Measurements from ENCODE around the gene UBE2I. TPM values are rescaled to one million over a fixed set of nuclear protein-coding genes. Genes with fewer than 3 reads are reported as not detected.

The UBE2I gene
- total RNA-seq, 1 experiment from 2014 or later = 290 TPM

DNA sequence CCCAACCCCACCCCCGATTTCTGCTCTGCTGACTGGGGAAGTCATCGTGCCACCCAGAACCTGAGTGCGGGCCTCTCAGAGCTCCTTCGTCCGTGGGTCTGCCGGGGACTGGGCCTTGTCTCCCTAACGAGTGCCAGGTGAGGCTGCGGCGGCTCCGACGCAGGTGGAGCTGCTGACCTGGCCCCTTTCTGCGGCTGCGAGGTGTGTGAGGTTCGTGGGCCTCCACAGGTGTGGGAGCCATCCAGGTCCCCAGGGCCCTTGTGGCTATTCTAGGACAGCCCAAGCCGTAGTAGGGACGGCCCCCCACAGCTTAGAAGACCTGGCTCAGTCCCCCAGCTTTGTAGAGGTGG is 3.0 kb downstream of the UBE2I start:
- H2AFZ ChIP-seq (ENCODE audit: low read length) = no peak overlapping the region
- no peak overlapping the region for H3T11ph ChIP-seq (ENCODE audit: low read length)
- peak overlapping the region in 2 of 3 experiments; percentile 40 to 85; a peak in 1 of 7 replicates for H3K27ac Mint-ChIP-seq
- peaks cover 4 to 6% of the 10 kb centered on the region in 2 experiments for H3K9me3 Mint-ChIP-seq
- no peak overlapping the region for H3K27ac ChIP-seq (ENCODE audit: insufficient read length, low read depth, low read length)
- H2BK5ac ChIP-seq (ENCODE audit: insufficient read length, low read length) = no peak overlapping the region
- TF ChIP-seq, protein P1, sequence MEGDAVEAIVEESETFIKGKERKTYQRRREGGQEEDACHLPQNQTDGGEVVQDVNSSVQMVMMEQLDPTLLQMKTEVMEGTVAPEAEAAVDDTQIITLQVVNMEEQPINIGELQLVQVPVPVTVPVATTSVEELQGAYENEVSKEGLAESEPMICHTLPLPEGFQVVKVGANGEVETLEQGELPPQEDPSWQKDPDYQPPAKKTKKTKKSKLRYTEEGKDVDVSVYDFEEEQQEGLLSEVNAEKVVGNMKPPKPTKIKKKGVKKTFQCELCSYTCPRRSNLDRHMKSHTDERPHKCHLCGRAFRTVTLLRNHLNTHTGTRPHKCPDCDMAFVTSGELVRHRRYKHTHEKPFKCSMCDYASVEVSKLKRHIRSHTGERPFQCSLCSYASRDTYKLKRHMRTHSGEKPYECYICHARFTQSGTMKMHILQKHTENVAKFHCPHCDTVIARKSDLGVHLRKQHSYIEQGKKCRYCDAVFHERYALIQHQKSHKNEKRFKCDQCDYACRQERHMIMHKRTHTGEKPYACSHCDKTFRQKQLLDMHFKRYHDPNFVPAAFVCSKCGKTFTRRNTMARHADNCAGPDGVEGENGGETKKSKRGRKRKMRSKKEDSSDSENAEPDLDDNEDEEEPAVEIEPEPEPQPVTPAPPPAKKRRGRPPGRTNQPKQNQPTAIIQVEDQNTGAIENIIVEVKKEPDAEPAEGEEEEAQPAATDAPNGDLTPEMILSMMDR (conservative IDR thresholded peaks at IDR 0.05) = no peak
- no peak overlapping the region for H2AK5ac ChIP-seq (ENCODE audit: insufficient read length, low read length)
- H4K8ac ChIP-seq (replicated peaks; ENCODE audit: insufficient read length, low read depth, low read length) = no peak overlapping the region
- no peaks in the 10 kb centered on the region for H3K27me3 Mint-ChIP-seq (ENCODE audit: low read depth)
- peaks cover 13 to 20% of the 10 kb centered on the region in 2 experiments for H3K4me1 Mint-ChIP-seq
- H3K23me2 ChIP-seq (ENCODE audit: insufficient read length, low read depth, low read length, poor library complexity, severe bottlenecking) = peaks cover 13% of the 10 kb centered on the region
- no peak overlapping the region for H3K9ac ChIP-seq (ENCODE audit: extremely low read depth, insufficient read length, low read length)
- no peak overlapping the region for H3K18ac ChIP-seq (ENCODE audit: insufficient read length, low read depth, low read length)
- no peak overlapping the region for H2BK120ac ChIP-seq (ENCODE audit: low read depth, low read length, poor library complexity, severe bottlenecking)
- H3K79me1 ChIP-seq (ENCODE audit: insufficient read depth, low read depth, low read length, poor library complexity, severe bottlenecking) = peaks cover 9% of the 10 kb centered on the region
- H2BK15ac ChIP-seq (ENCODE audit: low read depth, low read length) = no peak overlapping the region
- no CpG with 5 or more reads among the region's 16 CpGs for WGBS (ENCODE audit: extremely low coverage, insufficient read length, low lambda C conversion rate)
- H3K79me2 ChIP-seq (ENCODE audit: insufficient read depth, low read length) = peaks cover 47% of the 10 kb centered on the region
- H3K4me3 Mint-ChIP-seq = peak overlapping the region in 1 of 2 experiments; percentile 26; a peak in 1 of 5 replicates
- H4K91ac ChIP-seq (ENCODE audit: insufficient read length, low read depth, low read length) = no peak overlapping the region
- H3K4me2 ChIP-seq (ENCODE audit: insufficient read depth, insufficient read length, low read length) = no peak overlapping the region
- H3K4ac ChIP-seq (ENCODE audit: low read depth, low read length) = no peak overlapping the region
- no peak overlapping the region for H2BK20ac ChIP-seq (ENCODE audit: low read depth, low read length, poor library complexity, severe bottlenecking)
- H3K56ac ChIP-seq (ENCODE audit: insufficient read length, low read depth, low read length) = no peak overlapping the region
- no peak overlapping the region for H4K5ac ChIP-seq (ENCODE audit: insufficient read length, low read depth, low read length)
- H3K14ac ChIP-seq (ENCODE audit: insufficient read depth, low read length) = no peak overlapping the region
- no peak overlapping the region for H2BK12ac ChIP-seq (ENCODE audit: insufficient read length, low read depth, low read length)
- H3K9me3 ChIP-seq (ENCODE audit: control insufficient read depth, low read depth, low read length) = no peaks in the 10 kb centered on the region
- peaks cover 5% of the 10 kb centered on the region for H4K20me1 ChIP-seq (ENCODE audit: control insufficient read depth, insufficient read depth, insufficient read length)
- no peaks in the 10 kb centered on the region for H3K27me3 ChIP-seq (ENCODE audit: insufficient read depth, low read length)
- H3K4me1 ChIP-seq (ENCODE audit: insufficient read depth, low read length) = no peaks in the 10 kb centered on the region; the same call in 1 of the 2 replicates
- no peak overlapping the region for H3K23ac ChIP-seq (ENCODE audit: insufficient read length, low read depth, low read length)
- H3K36me3 Mint-ChIP-seq (ENCODE audit: insufficient read depth in 1 of 3, low read depth in 3 of 3) = peaks cover 36 to 55% (median 50%) of the 10 kb centered on the region in 3 experiments
- no peak for DNase-seq

Measured in H9 (cell line).